Activated naive CD8-positive, alpha-beta T cell (primary cell): ENCODE results near the gene BUB1.

Experiments used
- H3K27ac Mint-ChIP-seq: one replicate; pipeline ENCODE4 v1.8.0; 2021; ENCODE audit warnings: mixed read lengths
- H3K27me3 Mint-ChIP-seq: one replicate; pipeline ENCODE4 v1.8.0; 2021; ENCODE audit warnings: mixed read lengths
- H3K36me3 Mint-ChIP-seq: one replicate; pipeline ENCODE4 v1.8.0; 2021; ENCODE audit warnings: mixed read lengths
- H3K4me1 Mint-ChIP-seq: one replicate; pipeline ENCODE4 v1.8.0; 2021; ENCODE audit warnings: low read depth, mixed read lengths
- H3K4me3 Mint-ChIP-seq: one replicate; pipeline ENCODE4 v1.8.0; 2021; ENCODE audit warnings: mild to moderate bottlenecking, mixed read lengths
- H3K9me3 Mint-ChIP-seq: one replicate; pipeline ENCODE4 v1.8.0; 2021; ENCODE audit warnings: low read depth, mixed read lengths

BUB1 gene

GRCh38 chr2:110678457-110679336 is 834 bp upstream of the BUB1 start:
- H3K27me3 Mint-ChIP-seq: no peaks in the 10 kb centered on the region
- H3K36me3 Mint-ChIP-seq: no peaks in the 10 kb centered on the region
- H3K27ac Mint-ChIP-seq: peak overlapping the region; percentile 92
- peaks cover 22% of the 10 kb centered on the region for H3K4me1 Mint-ChIP-seq
- peak overlapping the region; percentile 98 for H3K4me3 Mint-ChIP-seq
- H3K9me3 Mint-ChIP-seq: no peaks in the 10 kb centered on the region

DNA sequence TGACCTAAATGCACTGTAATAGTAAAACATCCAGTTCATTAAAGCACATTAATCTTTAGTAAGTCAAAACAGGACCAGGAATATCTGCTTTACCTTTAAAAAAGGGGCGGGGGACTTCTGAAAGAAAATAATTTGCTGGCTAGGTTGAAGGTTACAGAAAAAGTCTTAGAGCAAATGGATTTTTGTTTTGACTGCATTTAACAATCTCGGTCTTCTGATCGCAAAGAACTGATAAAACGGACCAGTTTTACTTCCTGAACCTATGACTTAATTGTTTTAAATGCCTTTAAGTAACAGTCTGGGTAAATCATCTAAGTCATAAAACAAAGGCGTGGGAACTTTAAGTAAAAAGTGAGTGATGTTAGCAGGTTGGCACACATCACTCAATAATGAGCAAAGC is 783 bp downstream of the BUB1 start:
- no peaks in the 10 kb centered on the region for H3K9me3 Mint-ChIP-seq
- H3K27ac Mint-ChIP-seq: no peak overlapping the region
- H3K36me3 Mint-ChIP-seq: peaks cover 4% of the 10 kb centered on the region
- peaks cover 22% of the 10 kb centered on the region for H3K4me1 Mint-ChIP-seq
- peak overlapping the region; percentile 98 for H3K4me3 Mint-ChIP-seq
- H3K27me3 Mint-ChIP-seq: no peaks in the 10 kb centered on the region

GRCh38 chr2:110675679-110676078 is 2.2 kb downstream of the BUB1 start:
- Mint-ChIP-seq H3K9me3 (no peaks in the 10 kb centered on the region), H3K36me3 (peaks cover 7% of the 10 kb centered on the region), H3K27me3 (no peaks in the 10 kb centered on the region), H3K4me1 (peaks cover 22% of the 10 kb centered on the region), H3K4me3 (no peak overlapping the region), H3K27ac (no peak overlapping the region)

DNA sequence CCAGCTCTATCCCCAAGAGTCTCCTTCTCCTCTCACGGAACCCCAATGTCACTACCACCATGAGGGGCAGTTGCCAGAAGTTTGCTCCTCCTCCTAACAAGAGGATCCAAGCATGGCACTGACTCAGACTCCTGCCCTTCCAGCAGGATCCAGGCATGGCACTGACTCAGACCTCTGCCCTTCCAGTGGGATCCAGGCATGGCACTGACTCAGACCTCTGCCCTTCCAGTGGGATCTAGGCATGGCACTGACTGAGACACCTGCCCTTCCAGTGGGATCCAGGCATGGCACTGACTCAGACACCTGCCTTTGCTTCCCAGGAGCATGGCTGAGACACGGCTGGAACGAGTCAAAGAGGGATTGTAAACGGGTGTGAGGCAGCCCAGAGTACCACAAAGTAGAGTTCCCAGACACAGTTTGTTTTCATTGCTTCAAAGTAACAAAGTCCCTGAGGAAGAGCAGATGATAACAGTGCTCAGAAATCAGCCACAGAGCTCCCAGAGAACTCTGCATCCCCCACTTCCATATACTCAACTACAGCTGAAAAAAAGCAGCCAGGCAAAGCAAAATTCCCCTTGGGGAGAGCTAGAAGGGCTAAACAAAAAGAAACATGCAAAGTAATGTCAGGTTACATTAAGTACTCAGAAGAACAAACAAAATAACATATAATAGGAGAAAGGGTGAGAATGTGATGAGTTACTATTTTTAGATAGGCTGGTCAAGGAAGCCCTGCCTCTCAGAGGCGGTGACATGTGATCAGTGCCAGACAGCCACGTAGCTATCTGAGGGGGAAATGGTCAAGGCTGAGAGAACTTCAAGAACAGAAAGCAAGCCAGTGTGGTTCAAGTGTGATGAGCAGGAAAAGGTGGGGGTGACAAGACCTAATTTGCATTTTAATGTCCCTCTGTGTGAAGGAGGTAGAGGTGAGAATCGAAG is 3.0 kb downstream of the BUB1 start:
- no peaks in the 10 kb centered on the region for H3K9me3 Mint-ChIP-seq
- peak overlapping the region; percentile 25 for H3K27ac Mint-ChIP-seq
- H3K36me3 Mint-ChIP-seq: peaks cover 8% of the 10 kb centered on the region
- no peaks in the 10 kb centered on the region for H3K27me3 Mint-ChIP-seq
- H3K4me1 Mint-ChIP-seq: peaks cover 22% of the 10 kb centered on the region
- no peak overlapping the region for H3K4me3 Mint-ChIP-seq

- no peak overlapping the region for H3K4me3 Mint-ChIP-seq
- H3K9me3 Mint-ChIP-seq: no peaks in the 10 kb centered on the region
- peaks cover 10% of the 10 kb centered on the region for H3K4me1 Mint-ChIP-seq
- no peaks in the 10 kb centered on the region for H3K27me3 Mint-ChIP-seq
- no peak overlapping the region for H3K27ac Mint-ChIP-seq
- H3K36me3 Mint-ChIP-seq: peaks cover 17% of the 10 kb centered on the region
Measured at GRCh38 chr2:110673201-110673600, 4.7 kb downstream of the BUB1 start.

- Mint-ChIP-seq H3K36me3 (peaks cover 19% of the 10 kb centered on the region), H3K4me3 (no peak overlapping the region), H3K27ac (no peak overlapping the region), H3K9me3 (no peaks in the 10 kb centered on the region), H3K4me1 (peaks cover 3% of the 10 kb centered on the region), H3K27me3 (no peaks in the 10 kb centered on the region)
Measured at GRCh38 chr2:110670826-110671225, 7.0 kb downstream of the BUB1 start.

- no peak overlapping the region for H3K4me3 Mint-ChIP-seq
- H3K4me1 Mint-ChIP-seq: no peaks in the 10 kb centered on the region
- H3K27ac Mint-ChIP-seq: no peak overlapping the region
- H3K27me3 Mint-ChIP-seq: no peaks in the 10 kb centered on the region
- H3K9me3 Mint-ChIP-seq: no peaks in the 10 kb centered on the region
- H3K36me3 Mint-ChIP-seq: peaks cover 21% of the 10 kb centered on the region
Measured at GRCh38 chr2:110669079-110669478, 8.8 kb downstream of the BUB1 start.

DNA sequence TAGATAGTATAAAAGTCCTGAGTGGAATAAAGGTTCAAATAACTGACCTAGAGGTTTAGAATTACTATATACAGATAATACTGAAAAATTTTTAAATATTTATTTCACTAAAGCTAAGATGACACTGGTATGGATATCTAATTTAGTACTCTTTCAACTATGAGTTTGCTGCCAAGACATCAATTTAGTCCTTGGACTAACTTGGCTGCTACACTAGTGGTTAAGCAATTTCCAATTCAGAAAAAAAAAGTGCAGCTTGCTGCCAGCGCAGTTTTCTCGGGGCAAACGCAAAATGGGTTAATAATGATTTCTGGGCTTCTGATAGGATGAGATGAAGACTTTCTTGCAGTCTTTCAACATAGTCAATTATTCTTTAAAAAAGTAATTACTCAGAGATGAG is 10.8 kb downstream of the BUB1 start:
- H3K27me3 Mint-ChIP-seq: no peaks in the 10 kb centered on the region
- no peaks in the 10 kb centered on the region for H3K4me1 Mint-ChIP-seq
- H3K9me3 Mint-ChIP-seq: no peaks in the 10 kb centered on the region
- H3K36me3 Mint-ChIP-seq: peaks cover 19% of the 10 kb centered on the region
- H3K27ac Mint-ChIP-seq: no peak overlapping the region
- H3K4me3 Mint-ChIP-seq: no peak overlapping the region

GRCh38 chr2:110664135-110664534 is 13.7 kb downstream of the BUB1 start:
- H3K4me1 Mint-ChIP-seq: no peaks in the 10 kb centered on the region
- peaks cover 18% of the 10 kb centered on the region for H3K36me3 Mint-ChIP-seq
- H3K9me3 Mint-ChIP-seq: no peaks in the 10 kb centered on the region
- H3K27ac Mint-ChIP-seq: no peak overlapping the region
- no peak overlapping the region for H3K4me3 Mint-ChIP-seq
- no peaks in the 10 kb centered on the region for H3K27me3 Mint-ChIP-seq

DNA sequence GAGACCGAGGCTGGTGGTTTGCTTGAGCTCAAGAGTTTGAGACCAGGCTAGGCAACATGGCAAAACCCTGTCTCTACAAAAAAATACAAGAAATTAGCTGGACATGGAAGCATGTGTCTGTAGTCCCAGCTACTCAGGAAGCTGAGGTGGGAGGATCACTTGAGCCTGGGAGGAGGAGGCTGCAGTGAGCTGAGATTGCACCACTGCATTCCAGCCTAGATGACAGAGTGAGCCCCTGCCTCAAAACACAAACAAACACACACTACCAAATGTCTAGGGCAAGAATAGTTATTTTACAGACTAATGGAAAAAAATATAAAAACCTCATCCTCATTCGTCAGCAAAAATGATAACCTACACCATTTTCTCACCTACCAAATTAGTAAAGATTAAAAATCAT is 15.3 kb downstream of the BUB1 start:
- Mint-ChIP-seq H3K27me3 (no peaks in the 10 kb centered on the region), H3K4me3 (no peak overlapping the region), H3K4me1 (peaks cover 5% of the 10 kb centered on the region), H3K27ac (no peak overlapping the region), H3K36me3 (peaks cover 9% of the 10 kb centered on the region), H3K9me3 (no peaks in the 10 kb centered on the region)

DNA sequence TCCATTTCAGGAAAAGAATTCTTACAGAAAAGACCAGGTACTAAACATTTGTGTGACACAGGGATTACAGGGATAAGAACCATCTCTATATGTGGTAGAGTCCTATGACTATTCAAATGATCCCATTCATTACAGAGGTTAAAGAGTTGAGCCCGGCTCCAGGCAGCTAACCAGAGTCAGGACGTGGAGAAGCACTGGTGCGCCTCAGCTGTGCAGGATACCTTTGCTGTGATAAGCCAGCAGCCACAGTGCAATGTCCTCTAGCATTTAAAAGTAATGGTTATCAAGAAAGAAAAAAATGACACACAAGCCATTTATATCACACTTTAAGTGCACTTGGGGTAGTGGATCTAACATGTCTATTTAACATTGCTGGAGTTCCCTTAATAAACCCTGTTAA is 17.3 kb downstream of the BUB1 start:
- no peaks in the 10 kb centered on the region for H3K27me3 Mint-ChIP-seq
- H3K9me3 Mint-ChIP-seq: no peaks in the 10 kb centered on the region
- peaks cover 8% of the 10 kb centered on the region for H3K4me1 Mint-ChIP-seq
- peaks cover 19% of the 10 kb centered on the region for H3K36me3 Mint-ChIP-seq
- no peak overlapping the region for H3K27ac Mint-ChIP-seq
- H3K4me3 Mint-ChIP-seq: no peak overlapping the region

GRCh38 chr2:110659248-110659647 is 18.6 kb downstream of the BUB1 start:
- H3K27ac Mint-ChIP-seq: no peak overlapping the region
- no peak overlapping the region for H3K4me3 Mint-ChIP-seq
- H3K27me3 Mint-ChIP-seq: no peaks in the 10 kb centered on the region
- H3K36me3 Mint-ChIP-seq: peaks cover 20% of the 10 kb centered on the region
- H3K4me1 Mint-ChIP-seq: peaks cover 8% of the 10 kb centered on the region
- no peaks in the 10 kb centered on the region for H3K9me3 Mint-ChIP-seq

DNA sequence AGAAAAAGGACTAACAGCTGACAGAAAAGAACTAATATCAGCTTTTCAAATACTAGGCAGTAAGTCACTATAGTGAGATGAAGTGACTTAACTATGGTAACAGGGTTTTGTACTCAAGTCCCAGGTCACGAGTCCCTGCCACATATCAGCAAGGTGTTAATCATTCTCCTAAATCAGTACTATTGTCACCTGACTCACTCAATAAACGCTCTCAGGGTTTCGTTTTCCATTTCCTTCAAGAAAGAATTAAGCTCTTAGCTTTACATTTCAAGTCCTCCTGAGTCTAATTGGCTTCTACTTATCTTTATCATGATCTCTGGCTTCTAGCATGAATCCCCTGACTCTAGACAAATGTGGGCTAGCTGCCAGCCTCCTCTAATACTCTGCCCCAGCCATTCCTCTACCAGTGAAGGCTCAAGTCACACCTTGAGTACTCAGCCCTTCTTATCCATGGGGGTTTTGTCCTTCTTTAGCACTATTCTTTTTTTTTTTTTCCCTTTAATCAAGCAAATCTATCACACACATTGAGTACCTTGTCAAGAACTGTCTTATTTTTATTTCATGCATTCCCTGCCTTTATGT is 20.0 kb downstream of the BUB1 start:
- Mint-ChIP-seq H3K4me1 (peaks cover 8% of the 10 kb centered on the region), H3K9me3 (no peaks in the 10 kb centered on the region), H3K27ac (no peak overlapping the region), H3K4me3 (no peak overlapping the region), H3K36me3 (peaks cover 27% of the 10 kb centered on the region), H3K27me3 (no peaks in the 10 kb centered on the region)

DNA sequence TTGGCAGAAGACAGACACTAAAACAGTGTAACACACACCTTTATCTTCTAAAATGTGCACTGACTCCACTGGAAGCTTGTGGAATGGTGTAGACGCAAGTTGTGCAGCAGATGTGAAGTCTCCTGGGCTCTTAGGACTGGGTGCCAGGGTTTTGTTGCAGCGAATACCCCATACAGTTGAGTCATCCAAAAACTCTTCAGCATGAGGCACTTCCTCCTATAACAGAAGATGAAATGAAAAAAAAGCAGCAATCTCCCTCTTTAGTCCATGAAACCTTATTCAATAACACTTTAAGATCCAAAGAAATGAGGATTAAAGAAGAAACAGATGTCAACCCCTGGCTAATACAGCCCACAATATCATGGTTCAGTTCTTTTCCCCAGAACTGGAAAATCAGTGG is 22.2 kb downstream of the BUB1 start:
- Mint-ChIP-seq H3K4me1 (peaks cover 8% of the 10 kb centered on the region), H3K36me3 (peaks cover 29% of the 10 kb centered on the region), H3K9me3 (no peaks in the 10 kb centered on the region), H3K4me3 (no peak overlapping the region), H3K27me3 (no peaks in the 10 kb centered on the region), H3K27ac (no peak overlapping the region)

GRCh38 chr2:110653861-110654260 is 24.0 kb downstream of the BUB1 start:
- Mint-ChIP-seq H3K4me1 (peaks cover 7% of the 10 kb centered on the region), H3K9me3 (no peaks in the 10 kb centered on the region), H3K36me3 (peaks cover 30% of the 10 kb centered on the region), H3K27me3 (no peaks in the 10 kb centered on the region), H3K4me3 (no peak overlapping the region), H3K27ac (no peak overlapping the region)
